OCI-LY3 (cell line): ENCODE results near the gene ZNF618.

Experiments
- H2AFZ ChIP-seq: fragments of 200-600, 300-600 bp; shearing (Covaris generic); 2 replicates; pipeline ENCODE4 v1.6.0; 2014; ENCODE audit warnings: antibody characterized with exemption, low read depth, low read length
- H3K27ac ChIP-seq: fragments of 200-600, 300-600 bp; sonication (generic); 2 replicates; pipeline ENCODE4 v1.5.1; 2014; ENCODE audit warnings: mild to moderate bottlenecking, low read length, moderate library complexity, mixed read lengths
- H3K27me3 ChIP-seq: fragments of 200-600, 300-600 bp; sonication (generic); 2 replicates; pipeline ENCODE4 v1.6.1; 2014; ENCODE audit warnings: low read depth, low read length, mixed read lengths
- H3K36me3 ChIP-seq: fragments of 200-600, 300-600 bp; sonication (generic); replicated peaks from 2 replicates; pipeline ENCODE3; 2014; ENCODE audit warnings: low read depth, low read length, mixed read lengths
- H3K4me1 ChIP-seq: fragments of 300-600, 200-600 bp; sonication (generic); 2 replicates; pipeline ENCODE4 v1.6.1; 2014; ENCODE audit warnings: low read length, mixed read lengths
- H3K4me2 ChIP-seq: fragments of 200-600, 300-600 bp; sonication (generic); 2 replicates; pipeline ENCODE4 v1.6.1; 2014; ENCODE audit warnings: low read length, mixed read lengths
- H3K4me3 ChIP-seq: fragments of 300-600, 200-600 bp; sonication (generic); 2 replicates; pipeline ENCODE4 v1.5.1; 2014; ENCODE audit warnings: antibody characterized with exemption, mild to moderate bottlenecking, low read length, moderate library complexity
- H3K79me2 ChIP-seq: fragments of 300-600, 200-600 bp; shearing (Covaris generic); 2 replicates; pipeline ENCODE4 v1.6.1; 2014; ENCODE audit warnings: mild to moderate bottlenecking, low read length, mixed read lengths
- H3K9ac ChIP-seq: fragments of 300-600, 200-600 bp; shearing (Covaris generic); 2 replicates; pipeline ENCODE4 v1.6.0; 2014; ENCODE audit warnings: mild to moderate bottlenecking, low read length, moderate library complexity
- H3K9me3 ChIP-seq: fragments of 200-600, 300-600 bp; shearing (Covaris generic); 2 replicates; pipeline ENCODE4 v1.6.1; 2014; ENCODE audit warnings: low read length, mixed read lengths; ENCODE audit not compliant: insufficient read depth
- H4K20me1 ChIP-seq: fragments of 200-600, 300-600 bp; sonication (generic); 2 replicates; pipeline ENCODE4 v1.6.1; 2016; ENCODE audit warnings: low read length, mixed read lengths; ENCODE audit not compliant: insufficient read depth
- CTCF ChIP-seq: fragments of 200-600, 300-600 bp; sonication (generic); IDR thresholded peaks from 2 replicates; pipeline ENCODE4 v1.5.1; 2014; ENCODE audit warnings: antibody characterized with exemption, low read length, low read depth
- EZH2phosphoT487 ChIP-seq: fragments of 200-600 bp; shearing (Covaris generic); IDR thresholded peaks from 2 replicates; pipeline ENCODE4 v1.6.1; 2018; ENCODE audit warnings: antibody characterized with exemption, mixed run types, low read depth

The ZNF618 gene

GRCh38 chr9:114100536-114100935, 224.4 kb downstream of the ZNF618 start:
- no peaks in the 10 kb centered on the region for H3K79me2 ChIP-seq
- peaks cover 15% of the 10 kb centered on the region for H3K27me3 ChIP-seq
- no peak overlapping the region for H3K27ac ChIP-seq
- no peak overlapping the region for H3K9ac ChIP-seq
- no peaks in the 10 kb centered on the region for H4K20me1 ChIP-seq
- H3K9me3 ChIP-seq = no peaks in the 10 kb centered on the region
- no peak overlapping the region for H2AFZ ChIP-seq
- peaks cover 23% of the 10 kb centered on the region for H3K4me1 ChIP-seq
- H3K4me3 ChIP-seq = no peak overlapping the region
- no peak overlapping the region for H3K4me2 ChIP-seq
- TF ChIP-seq EZH2phosphoT487 (no peak), CTCF (no peak)
- H3K36me3 ChIP-seq = no peaks in the 10 kb centered on the region

GRCh38 chr9:114102484-114102883, 226.4 kb downstream of the ZNF618 start:
- H3K79me2 ChIP-seq = no peaks in the 10 kb centered on the region
- H3K9me3 ChIP-seq = no peaks in the 10 kb centered on the region
- no peak overlapping the region for H3K9ac ChIP-seq
- no peak overlapping the region for H3K4me3 ChIP-seq
- no peak overlapping the region for H3K4me2 ChIP-seq
- peaks cover 18% of the 10 kb centered on the region for H3K27me3 ChIP-seq
- TF ChIP-seq CTCF (no peak), EZH2phosphoT487 (no peak)
- no peaks in the 10 kb centered on the region for H4K20me1 ChIP-seq
- 0 out of 2 replicates have a peak, but pooled peaks cover 6% of the 10 kb centered on the region for H3K4me1 ChIP-seq
- no peak overlapping the region for H2AFZ ChIP-seq
- no peaks in the 10 kb centered on the region for H3K36me3 ChIP-seq
- H3K27ac ChIP-seq = no peak overlapping the region

- Histone ChIP-seq H3K9ac (no peak overlapping the region), H3K4me1 (0 out of 2 replicates have a peak, but pooled peaks cover 8% of the 10 kb centered on the region), H3K27me3 (peaks cover 18% of the 10 kb centered on the region), H3K79me2 (no peaks in the 10 kb centered on the region), H3K4me3 (no peak overlapping the region), H3K4me2 (no peak overlapping the region), H2AFZ (no peak overlapping the region), H4K20me1 (no peaks in the 10 kb centered on the region), H3K36me3 (no peaks in the 10 kb centered on the region), H3K27ac (no peak overlapping the region), H3K9me3 (no peaks in the 10 kb centered on the region)
- TF ChIP-seq EZH2phosphoT487 (no peak), CTCF (no peak)
These were observed 229.1 kb downstream of the ZNF618 start for GRCh38 chr9:114105236-114105635.
